ENCODE results near the gene IQCE.
A peak's percentile ranks its signal among the peaks of the same experiment; 100 is the strongest.
"Not testable (repeated sequence)": the region's sequence is repeated elsewhere in the genome, so short reads cannot be mapped to it uniquely, and the experiment has no call there.

Gene IQCE

DNA sequence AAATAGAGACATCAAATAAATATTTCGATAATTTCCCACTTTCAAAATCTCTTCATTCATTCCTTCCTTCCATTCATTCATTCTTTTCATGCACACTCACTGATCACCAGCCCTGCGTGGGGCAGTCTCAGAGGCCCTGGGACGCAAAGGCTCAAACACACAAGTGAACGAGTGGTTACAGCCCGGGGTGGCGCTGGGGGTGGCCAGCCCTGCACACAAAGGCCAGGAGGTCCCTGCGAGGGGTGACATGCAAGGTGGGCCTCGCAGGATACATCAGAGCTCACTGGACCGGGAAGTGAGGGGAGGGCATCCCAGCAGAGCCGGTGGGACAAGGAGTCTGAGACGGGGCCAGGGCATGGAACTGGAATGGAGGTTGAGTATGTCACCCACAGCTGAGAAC is 43.1 kb downstream of the IQCE start:
- DNase-seq (ENCODE audit: insufficient read length, low spot score) (no peak), FAIRE-seq (no peak)
- no peak for TF ChIP-seq POLR2A (IDR thresholded peaks at IDR 0.05; ENCODE audit: low read depth, low read length)

- DNase-seq (ENCODE audit: insufficient read length, low spot score) (no peak), FAIRE-seq (no peak)
- no peak for TF ChIP-seq POLR2A (IDR thresholded peaks at IDR 0.05; ENCODE audit: low read depth, low read length)
Observed at GRCh38 chr7:2602406-2603043, 43.7 kb downstream of the IQCE start.

DNA sequence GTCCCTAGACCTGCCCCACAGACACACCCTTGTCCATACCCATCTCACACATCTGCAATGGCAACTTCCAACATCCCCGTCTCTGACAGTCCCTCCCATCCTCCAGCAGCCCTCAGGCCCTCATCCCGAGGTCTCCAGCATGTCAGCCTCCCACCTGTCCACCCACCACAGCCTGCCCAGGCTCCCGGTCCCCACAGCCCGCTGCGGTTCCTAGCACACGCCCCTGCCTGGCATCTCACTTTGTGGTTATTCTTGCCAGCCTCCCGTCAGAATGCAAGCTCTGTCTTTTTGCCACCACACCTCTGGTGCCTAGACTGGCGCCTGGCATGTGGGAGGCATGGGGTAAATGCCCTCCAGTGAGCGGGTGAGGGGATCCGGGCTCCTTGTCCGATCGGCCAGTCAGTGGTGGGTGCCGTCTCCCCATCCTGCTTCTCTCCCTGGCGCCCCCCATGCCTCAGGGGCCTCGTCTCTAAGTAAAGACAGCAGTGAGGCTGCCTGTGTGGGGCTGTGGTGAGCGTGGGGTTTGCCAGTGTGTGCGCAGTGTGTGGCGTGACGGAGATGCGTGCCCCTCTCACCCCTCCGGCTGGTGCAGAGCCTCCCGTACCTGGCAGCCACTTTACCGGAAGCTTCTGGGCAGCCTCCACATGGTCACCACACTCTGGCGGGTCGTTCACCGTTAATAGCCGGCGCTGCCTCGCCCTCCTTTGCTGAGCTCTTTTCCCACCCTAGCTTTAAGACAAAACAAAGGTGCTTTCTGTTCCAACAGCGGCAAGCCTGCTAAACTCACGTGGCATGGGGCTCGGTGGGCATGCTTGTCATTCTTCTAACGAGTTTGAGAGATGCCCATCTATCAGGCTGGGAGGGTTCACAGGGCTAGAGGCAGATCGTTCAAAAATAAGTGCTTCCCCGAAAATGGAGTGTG is 44.5 kb downstream of the IQCE start:
- DNase-seq (ENCODE audit: insufficient read length, low spot score), result no peak
- no peak for FAIRE-seq
- TF ChIP-seq POLR2A (IDR thresholded peaks at IDR 0.05; ENCODE audit: low read depth, low read length), result no peak

DNA sequence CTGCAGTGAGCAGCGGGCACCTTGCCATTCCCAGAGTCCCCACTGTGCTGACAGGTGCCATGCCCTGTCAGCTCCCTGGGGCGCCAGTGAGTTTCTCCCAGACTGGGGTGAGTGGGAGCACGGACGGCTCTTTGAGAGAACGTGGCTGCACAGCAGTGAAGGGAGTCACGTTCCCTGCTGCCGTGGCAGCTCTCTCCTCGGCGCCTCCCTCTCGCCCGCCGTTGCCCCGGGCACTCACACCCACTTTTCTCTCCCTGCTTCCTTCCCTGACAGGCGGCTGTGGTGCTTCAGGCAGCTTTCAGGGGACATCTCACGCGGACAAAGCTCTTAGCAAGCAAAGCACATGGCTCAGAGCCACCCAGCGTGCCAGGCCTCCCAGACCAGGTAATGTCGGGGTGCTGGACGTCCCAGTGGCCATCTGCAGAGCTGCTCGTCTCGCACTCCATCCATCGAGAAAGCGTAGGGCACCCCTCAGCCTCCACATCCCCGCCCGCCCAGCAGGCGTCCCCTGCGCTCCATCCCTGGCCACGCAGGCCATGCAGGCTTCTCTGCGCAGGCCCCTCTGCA is 45.9 kb downstream of the IQCE start:
- DNase-seq (ENCODE audit: insufficient read length, low spot score) (no peak), FAIRE-seq (no peak)
- TF ChIP-seq POLR2A (IDR thresholded peaks at IDR 0.05; ENCODE audit: low read depth, low read length), result no peak

GRCh38 chr7:2605608-2606538 is 47.1 kb downstream of the IQCE start:
- no peak for DNase-seq (ENCODE audit: insufficient read length, low spot score)
- TF ChIP-seq POLR2A (IDR thresholded peaks at IDR 0.05; ENCODE audit: low read depth, low read length), result no peak
- no peak for FAIRE-seq

DNA sequence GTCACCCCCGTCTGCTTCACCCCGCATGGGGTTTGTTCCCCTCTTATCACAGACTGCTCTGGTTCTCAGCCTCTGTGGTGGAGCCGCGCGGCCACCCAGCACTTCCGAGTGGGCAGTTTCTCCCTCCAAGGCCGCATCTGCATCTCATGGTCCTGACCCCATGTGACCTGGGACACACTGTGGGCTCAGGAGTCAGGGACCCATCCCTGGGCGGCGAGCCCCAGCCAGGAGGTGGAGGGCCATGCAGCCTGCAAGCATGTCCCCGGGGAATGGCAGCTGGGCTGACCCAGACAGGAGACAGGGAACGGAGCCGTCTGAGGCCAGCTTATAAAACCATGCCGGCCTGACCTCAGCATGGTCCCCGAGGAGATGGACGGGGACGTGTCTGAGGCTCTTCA is 47.8 kb downstream of the IQCE start:
- FAIRE-seq (no peak), DNase-seq (ENCODE audit: insufficient read length, low spot score) (no peak)
- no peak for TF ChIP-seq POLR2A (IDR thresholded peaks at IDR 0.05; ENCODE audit: low read depth, low read length)

- no peak for TF ChIP-seq POLR2A (IDR thresholded peaks at IDR 0.05; ENCODE audit: low read depth, low read length)
- no peak for DNase-seq (ENCODE audit: insufficient read length, low spot score)
- no peak for FAIRE-seq
Observed at GRCh38 chr7:2607122-2607922, 48.5 kb downstream of the IQCE start.

GRCh38 chr7:2607923-2608904 is 49.4 kb downstream of the IQCE start:
- no peak for TF ChIP-seq POLR2A (IDR thresholded peaks at IDR 0.05; ENCODE audit: low read depth, low read length)
- DNase-seq (ENCODE audit: insufficient read length, low spot score) (no peak), FAIRE-seq (no peak)

DNA sequence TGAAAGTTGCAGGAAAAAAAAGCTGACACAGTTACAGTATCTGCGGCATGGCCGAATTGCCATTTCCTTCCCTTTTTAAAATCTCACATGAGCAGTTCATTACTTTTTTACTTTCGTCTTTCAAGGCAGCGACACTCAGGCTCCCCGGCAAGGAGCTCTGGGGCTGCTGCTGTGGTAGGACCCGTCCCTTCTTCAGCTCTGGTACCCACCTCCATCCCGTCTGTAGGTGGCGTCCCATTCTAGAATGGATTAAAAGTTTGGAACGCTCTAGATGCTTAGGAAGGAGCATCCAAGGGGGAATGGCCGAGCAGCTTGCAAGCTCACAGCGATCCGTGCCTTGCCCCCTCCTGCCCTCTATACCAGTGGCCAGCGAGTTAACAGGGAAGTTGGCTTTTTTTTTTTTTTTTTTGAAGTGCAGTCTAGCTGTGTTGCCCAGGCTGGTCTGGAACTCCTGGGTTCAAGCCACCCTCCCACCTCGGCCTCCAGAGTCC is 50.2 kb downstream of the IQCE start:
- no peak for TF ChIP-seq POLR2A (IDR thresholded peaks at IDR 0.05; ENCODE audit: low read depth, low read length)
- FAIRE-seq, result no peak
- peak; percentile 59 for DNase-seq (ENCODE audit: insufficient read length, low spot score)

DNA sequence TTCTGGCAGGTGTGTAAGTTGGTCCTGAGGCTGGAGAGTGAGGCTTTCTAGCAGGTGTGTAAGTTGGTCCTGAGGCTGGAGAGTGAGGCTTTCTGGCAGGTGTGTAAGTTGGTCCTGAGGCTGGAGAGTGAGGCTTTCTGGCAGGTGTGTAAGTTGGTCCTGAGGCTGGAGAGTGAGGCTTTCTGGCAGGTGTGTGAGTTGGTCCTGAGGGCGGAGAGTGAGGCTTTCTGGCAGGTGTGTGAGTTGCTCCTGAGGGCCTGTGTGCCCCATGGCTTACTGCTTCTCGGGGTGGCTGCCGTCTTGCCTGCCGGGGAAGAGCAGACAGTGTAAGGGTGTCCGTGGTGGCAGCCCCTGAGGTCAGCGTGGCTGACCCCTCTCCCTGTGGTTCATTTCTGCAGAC is 50.9 kb downstream of the IQCE start:
- not testable (repeated sequence) for FAIRE-seq

GRCh38 chr7:2610466-2610865 is 51.7 kb downstream of the IQCE start:
- DNase-seq (ENCODE audit: insufficient read length, low spot score) (no peak), FAIRE-seq (no peak)
- no peak for TF ChIP-seq POLR2A (IDR thresholded peaks at IDR 0.05; ENCODE audit: low read depth, low read length)

More for the DNA sequence above, 50.9 kb downstream of the IQCE start:
- DNase-seq (ENCODE audit: insufficient read length, low spot score), result not testable (repeated sequence)

DNA sequence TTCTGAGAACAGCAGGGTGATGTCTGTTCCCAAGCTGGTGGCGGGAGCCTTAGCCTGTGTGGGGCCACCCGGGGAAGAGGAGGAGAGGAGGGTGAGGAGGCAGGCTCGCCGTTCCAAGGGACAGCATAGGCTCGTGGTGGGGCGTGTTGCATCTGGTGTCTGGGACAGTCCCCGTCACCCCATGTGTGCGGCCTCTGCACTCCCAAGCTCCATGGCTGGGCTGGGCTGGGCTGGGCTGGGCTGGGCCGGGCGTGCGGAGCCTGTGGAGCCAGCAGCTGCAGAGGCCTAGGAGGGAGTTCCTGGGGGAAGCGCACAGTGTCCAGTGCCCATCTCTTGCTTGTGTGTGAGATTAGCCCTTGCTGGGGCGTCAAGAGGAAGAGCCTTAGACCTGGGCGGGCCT is 52.1 kb downstream of the IQCE start:
- no peak for DNase-seq (ENCODE audit: insufficient read length, low spot score)
- no peak for FAIRE-seq
- no peak for TF ChIP-seq POLR2A (IDR thresholded peaks at IDR 0.05; ENCODE audit: low read depth, low read length)
